LNCaP clone FGC (cell line): ENCODE data around the gene NSL1.
"Not testable (repeated sequence)": the region's sequence is repeated elsewhere in the genome, so short reads cannot be mapped to it uniquely, and the experiment has no call there.

Experiments
- DNase-seq: peaks from one replicate; pipeline ENCODE4 v3.0.0-alpha.2; 2011; ENCODE audit warnings: low read depth
- H3K4me3 ChIP-seq: 2 replicates; pipeline ENCODE4 v1.5.1; 2011; ENCODE audit warnings: mild to moderate bottlenecking, low read depth, low read length, control low read depth
- CTCF ChIP-seq: IDR thresholded peaks from 2 replicates; pipeline ENCODE4 v1.5.1; 2012; ENCODE audit warnings: mild to moderate bottlenecking; ENCODE audit not compliant: control insufficient read depth, insufficient read depth; ENCODE audit errors: extremely low read depth

NSL1 gene

DNA sequence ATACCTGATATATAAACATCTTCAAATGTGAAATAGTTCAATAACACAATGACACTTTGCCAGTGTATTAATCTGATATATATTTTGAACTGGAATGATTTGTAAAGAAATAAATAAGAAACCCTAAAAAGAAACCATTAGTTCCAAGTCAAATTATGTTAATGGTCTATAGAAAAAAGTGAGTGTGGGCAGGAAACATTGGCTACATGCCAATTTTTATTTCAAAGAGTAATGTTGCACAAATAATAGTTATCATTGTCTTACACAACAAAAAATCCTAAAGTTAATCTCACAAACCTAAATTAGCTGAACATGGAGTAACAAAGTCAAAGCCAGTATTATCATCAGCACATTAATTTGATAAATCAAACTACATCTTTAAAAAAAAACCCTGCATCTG lies 54.0 kb downstream of the NSL1 start:
- H3K4me3 ChIP-seq, result no peak overlapping the region
- no peak for DNase-seq
- no peak for TF ChIP-seq CTCF

- DNase-seq, result no peak
- TF ChIP-seq CTCF, result no peak
- no peak overlapping the region for H3K4me3 ChIP-seq
These were observed 58.5 kb downstream of the NSL1 start for GRCh38 chr1:212733109-212733508.

GRCh38 chr1:212731630-212732029 lies 59.9 kb downstream of the NSL1 start:
- DNase-seq, result no peak

DNA sequence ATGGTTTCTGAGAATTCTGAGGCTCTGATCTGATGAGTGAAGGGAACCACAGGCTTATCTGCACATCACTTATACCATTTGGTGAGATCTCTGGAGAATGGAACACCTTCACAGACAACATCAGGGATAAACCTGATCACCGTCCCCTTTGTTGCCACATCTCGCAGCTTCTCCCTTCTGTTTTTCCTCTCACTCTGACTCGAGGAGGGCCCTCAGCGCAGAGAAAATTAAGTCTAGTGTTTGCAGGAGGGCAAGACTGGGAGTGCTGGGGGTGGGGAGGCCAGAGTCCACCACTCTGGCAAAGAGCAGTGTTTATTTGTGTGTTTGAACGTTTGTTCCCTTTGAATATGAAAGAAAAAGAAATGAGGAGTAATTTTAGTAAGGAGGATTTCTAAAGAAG lies 63.0 kb downstream of the NSL1 start:
- TF ChIP-seq CTCF, result no peak
- no peak overlapping the region for H3K4me3 ChIP-seq
- DNase-seq, result no peak

More at GRCh38 chr1:212731630-212732029, 59.9 kb downstream of the NSL1 start:
- no peak for TF ChIP-seq CTCF
- H3K4me3 ChIP-seq, result no peak overlapping the region

DNA sequence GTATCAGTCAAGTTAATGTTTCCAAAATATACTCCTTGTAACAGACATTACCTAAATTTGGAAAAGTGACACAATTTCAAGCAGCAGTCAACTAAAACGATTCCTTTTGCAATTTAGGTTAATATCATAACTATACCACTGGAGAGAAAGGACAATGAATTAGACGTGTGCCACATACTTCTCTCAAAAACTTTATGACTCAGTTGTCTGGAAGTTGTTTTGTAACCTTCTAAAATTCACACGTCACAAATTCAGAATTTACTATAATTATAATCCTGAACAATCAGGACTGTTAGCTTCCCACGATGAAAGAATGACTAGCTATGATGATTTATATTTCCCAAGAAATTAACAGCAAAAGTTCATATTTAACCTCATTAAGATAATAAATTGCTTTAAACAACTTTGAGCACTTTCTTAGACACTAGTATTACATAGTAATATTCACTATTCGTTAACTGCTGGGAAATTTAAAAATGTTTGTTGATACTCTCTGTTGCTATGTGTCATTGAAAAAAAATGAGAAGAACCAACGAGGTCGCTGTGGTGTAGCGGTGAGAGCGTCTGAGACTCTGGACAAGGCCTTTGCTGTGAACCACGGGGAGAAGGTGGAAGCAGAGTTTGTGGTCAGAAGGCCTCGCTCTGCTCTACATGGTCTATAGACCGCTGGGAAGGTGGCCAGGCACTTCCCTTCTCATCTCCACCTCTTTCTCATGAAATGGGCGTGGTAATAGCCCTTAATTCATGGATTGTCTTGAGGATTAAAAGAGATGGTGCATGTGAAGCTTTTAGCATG lies 64.0 kb downstream of the NSL1 start:
- no peak overlapping the region for H3K4me3 ChIP-seq
- DNase-seq, result no peak
- no peak for TF ChIP-seq CTCF

GRCh38 chr1:212724679-212725078 lies 66.9 kb downstream of the NSL1 start:
- H3K4me3 ChIP-seq, DNase-seq: not testable (repeated sequence)

DNA sequence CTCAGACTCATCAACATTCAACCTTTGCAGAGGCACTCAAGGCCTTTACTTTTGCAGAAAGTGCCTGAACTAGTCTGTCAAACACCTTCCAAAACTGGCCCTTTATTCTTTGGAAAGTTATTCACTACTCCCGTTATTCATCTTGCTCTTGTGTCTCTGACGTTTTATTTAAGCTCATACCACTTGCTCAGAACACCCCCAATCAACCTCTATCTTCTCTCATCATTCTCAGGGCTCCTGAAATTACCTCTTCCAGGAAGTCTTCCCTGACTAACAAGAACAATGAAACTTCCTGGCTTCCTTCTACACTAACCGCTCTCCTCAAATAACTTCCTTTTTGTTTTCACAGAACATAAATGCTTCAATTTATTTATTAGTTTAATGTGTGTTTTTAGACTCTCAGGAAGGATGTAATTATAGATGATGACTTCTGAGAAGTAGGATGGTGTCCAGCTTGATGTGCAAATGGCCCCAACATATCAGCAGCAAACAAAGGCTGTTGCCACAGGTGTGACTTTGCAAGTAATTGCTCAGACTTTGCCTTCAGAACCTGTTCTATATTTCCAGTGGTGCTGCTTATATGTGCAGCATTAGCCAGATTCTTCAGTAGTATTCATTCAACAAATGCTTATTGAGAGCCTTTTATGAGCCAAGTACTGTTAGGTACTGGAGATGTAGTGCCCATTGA lies 69.2 kb downstream of the NSL1 start:
- no peak for DNase-seq
- TF ChIP-seq CTCF, result no peak
- H3K4me3 ChIP-seq, result no peak overlapping the region
